NCI-H526 treated with DMSO at 0.1 percent for 48 hours (cell line): ENCODE data around the gene CRKL.

Experiments
- DNase-seq: peaks from one replicate; lab custom pipeline; 2025; lab: John Stamatoyannopoulos, UW

Gene CRKL

DNA sequence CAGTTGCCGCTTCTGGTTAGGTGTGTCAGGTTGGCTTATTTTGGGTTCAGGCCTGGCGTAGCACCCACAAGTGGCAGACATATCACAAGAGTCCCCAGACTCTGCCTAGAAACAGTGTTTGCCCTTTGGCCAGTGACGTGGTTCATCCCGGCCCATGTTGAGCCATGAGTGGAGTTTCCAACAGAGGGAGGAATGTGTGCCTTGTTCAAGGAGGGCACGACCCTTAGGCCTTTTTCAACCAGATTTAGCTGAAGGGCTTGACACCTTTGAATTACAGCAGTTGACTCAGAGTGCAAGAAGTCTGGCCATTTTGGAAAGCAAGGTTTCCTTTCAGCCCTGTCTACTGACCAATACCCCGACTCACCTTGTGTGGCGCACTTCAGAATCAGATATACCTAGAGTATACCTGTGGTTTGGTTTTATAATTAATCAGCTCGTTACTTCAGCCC, 34.7 kb downstream of the CRKL start:
- no peak for DNase-seq

DNA sequence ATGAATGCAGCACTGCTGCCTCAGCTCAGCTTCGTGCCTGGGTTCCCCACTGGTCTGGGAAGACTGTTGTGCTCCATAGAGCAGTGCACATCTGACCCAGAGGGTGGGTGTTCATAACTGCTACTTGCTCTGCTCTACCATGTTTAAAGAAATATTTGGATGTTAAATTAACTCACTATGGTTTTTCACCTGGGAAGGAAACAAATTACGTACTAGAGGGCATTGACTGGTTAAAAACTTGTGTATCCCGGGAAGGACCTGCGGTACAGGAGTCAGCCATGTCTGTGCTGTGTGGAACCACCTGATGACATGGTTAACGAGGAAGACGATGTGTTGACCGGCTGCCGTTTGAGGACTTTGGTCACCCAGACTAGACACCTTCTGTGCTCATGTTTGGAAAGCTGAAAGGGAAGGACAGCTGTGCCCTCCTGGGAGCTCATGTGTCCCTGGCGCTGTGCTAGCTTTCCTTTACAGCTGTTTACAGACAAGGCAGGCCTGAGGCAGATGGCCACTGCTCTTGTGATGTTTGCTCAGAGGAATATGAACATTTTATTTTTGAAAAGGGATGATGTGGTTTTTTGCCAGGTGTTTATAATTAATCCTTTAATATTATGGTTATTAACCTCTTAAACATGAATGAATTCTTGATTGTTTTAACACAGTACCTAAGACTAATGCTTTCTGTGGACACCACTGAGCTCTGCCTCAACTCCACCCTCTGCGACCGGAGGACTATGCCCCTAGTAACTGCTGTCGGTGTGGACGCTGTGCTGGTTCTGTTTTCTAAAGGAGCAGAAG, 35.5 kb downstream of the CRKL start:
- no peak for DNase-seq

DNA sequence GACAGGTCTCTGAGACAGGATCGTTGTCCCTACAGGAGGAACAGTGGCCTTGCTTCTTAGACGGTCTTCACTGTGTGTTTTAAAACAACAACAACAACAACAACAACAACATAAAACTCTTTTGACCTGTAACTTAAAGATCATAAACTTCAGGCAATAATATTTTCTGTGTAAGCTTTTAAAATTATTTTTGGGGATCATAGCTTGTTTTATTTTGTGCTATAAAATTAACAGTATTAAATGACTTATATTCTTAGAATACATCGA, 36.1 kb downstream of the CRKL start:
- DNase-seq = no peak

DNA sequence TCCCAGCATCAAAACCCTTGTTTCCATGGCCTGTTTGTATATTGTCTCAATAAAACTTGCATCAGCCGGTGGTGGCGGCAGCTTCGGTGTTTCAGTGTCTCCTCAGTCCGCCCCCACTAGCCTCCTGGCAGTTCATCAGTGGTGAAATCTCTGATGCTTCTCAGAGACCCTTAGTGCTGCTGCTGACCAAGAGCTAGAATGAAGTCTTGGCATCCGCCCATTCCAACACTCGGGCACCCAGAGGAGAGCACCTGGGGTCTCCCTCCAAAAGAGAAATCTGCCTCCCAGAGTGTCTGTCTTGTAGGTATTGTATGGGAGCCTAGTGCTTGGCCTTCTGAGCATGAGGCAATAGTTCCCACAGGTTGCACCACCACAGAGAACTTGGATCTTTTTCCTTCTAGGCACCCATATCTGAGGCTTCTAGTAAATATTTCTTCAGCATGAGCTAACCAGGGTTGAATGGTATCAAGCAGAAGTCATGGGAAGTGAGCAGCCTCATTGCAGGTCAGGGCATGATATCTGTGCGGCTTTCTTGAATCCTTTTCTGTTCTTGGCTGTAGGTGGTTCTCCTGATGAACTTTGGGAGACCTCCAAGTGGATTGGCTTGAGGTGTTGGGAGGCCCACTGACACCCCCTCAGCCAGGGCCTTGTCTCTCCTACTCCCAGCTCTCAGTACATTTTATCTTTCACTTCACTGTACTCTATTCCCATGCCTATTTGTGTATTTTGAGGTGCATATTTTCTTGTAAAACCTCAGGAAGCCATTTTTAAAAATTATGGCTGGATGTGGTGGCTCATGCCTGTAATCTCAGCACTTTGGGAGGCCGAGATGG, 36.7 kb downstream of the CRKL start:
- no peak for DNase-seq

DNA sequence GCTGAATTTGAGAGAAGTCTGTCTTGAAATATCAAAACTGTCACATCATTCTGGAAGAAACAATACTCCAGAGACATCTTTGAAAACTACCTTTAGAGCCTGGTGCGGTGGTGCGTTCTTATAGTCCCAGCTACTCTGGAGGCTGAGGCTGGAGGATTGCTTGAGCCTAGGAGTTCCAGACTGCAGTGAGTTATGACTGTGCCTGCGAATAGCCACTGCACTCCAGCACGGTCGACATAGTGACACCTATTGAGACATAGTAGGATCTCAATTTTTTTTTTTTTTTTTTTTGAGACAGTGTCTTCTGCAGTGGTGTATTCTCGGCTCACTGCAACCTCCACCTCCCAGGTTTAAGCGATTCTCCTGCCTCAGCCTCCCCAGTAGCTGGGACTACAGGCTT, 38.3 kb downstream of the CRKL start:
- DNase-seq = no peak

DNA sequence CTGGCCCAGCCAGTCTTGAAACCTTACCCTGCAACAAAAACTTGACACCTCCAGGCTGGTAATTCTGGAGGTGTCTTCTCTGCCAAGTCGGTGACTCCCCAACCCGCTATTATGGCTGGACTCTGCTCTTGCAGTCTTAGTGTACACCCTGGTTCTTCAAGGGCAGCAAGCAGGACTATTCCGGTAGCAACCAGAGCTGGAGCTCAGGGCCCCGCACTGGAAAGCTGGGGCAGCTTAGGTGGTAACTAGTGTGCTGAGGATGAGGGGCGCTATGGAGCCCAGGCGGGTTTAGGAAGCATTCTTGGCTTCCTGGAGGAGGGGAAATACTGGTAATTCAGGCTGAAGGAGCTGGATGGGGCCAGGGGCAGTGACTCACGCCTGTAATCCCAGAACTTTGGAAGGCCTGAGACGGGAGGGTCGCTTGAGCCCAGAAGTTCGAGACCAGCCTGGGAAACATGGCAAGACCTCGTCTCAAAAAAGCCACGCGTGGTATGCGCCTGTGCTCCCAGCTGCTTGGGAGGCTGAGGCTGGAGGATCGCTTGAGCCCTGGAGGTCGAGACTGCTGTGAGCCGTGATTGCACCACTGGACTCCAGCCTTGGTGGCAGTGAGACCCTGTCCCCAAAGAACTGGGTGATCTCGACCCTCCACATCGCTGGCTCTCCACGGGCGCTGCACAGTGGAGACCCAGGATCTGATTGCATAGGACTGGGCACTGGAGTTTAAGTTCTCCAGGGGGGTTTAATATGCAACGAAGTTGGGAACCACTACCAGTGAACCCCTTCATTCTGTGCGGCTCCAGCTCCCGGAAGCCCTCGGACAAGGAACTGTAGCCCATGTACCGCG, 39.3 kb downstream of the CRKL start:
- DNase-seq = no peak

DNA sequence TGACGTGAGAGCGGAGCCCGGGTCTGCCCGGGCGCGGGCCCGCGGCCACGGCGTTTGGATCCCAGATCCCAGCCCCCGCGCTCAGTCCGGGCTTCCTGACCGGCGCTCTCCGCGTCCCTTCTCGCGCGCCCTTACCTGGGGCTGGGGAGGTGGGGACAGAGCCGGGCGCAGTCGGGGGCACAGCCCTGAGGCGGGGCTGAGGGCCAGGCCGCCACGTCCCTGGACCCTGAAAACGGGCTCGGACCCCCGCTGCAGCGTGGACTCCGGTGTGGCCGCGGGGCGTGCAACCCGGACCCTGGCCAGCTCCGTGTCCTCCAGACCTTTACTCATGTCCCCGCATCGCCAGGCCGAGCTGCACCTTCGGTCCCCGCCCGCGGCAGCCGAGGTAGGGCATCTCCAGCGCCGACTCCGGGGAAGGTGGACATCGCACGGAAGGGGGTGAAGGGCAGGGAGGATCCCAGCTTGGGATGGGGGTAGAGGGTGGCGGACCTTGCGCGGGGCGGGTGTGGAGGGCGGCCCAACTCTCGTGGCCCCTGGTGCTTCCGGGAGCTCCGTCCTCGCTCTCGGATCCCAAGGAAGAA, 40.0 kb downstream of the CRKL start:
- DNase-seq = no peak

DNA sequence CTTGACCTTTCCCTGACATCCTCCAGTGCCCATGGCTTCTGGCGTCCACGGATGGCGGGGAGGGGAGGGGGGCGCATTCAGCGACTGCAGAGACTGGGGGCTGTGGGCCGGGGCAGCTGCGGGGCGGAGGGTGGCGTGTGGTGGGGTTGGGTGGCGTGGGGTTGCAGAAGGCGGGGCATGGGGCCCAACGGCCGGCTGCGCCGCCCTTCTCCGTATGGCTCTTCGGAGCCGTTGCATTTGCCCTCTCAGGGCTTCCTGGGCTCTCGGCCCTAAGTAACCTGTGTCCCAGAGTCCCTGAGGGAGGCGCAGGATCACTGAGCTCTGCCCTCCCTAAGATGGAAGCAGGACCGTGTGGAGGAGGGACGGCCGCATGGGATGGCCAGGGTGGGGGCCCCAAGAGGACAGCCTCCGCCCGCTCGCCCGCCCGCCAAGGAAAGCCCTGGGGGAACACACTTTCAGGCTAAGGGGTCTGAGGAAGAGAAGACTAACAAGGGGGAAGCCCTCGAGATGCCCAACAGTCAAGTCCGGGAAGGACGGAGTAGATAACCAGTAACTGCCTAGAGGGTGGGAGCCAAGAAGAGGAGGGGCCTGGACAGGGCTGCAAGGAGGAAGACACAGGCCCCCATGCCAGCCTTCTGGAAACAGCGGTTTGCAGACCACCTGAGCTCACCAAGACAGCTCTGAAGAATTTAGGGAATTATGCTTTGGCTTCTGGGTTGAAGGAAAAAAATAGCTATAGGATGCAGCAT, 40.6 kb downstream of the CRKL start:
- DNase-seq = no peak

DNA sequence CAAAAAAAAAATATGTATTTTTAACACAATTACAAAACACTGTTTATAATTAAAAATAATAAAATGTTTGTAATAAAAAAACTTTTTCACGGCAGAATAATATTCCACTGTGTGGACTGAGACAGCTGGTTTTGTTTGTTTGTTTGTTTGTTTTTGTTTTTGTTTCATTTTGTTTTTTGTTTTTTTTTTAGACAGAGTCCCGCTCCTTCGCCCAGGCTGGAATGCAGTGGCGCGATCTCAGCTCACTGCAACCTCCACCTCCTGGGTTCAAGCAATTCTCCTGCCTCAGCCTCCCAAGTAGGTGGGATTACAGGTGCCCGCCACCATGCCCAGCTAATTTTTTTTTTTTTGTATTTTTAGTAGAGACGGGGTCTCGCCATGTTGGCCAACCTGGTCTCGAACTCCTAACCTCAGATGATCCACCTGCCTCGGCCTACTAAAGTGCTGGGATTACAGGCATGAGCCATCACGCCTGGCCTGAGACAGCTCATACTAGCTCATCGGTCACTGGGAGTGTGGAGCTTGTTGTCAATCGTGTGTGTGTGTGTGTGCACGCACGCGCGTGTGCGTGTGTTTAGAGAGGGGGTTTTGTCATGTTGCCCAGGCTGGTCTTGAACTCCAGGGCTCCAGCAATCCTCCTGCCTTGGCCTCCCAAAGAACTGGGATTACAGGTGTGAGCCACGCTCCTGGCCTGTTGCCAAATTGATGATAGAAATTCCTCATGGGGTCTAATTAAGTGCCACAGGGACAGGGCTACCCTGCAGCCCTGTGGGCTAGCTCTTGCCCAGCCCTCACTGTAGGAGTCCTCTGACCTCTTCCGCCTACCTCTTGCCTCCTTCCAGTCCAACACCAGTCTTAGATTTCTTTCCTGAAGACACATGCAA, 42.6 kb downstream of the CRKL start:
- no peak for DNase-seq

DNA sequence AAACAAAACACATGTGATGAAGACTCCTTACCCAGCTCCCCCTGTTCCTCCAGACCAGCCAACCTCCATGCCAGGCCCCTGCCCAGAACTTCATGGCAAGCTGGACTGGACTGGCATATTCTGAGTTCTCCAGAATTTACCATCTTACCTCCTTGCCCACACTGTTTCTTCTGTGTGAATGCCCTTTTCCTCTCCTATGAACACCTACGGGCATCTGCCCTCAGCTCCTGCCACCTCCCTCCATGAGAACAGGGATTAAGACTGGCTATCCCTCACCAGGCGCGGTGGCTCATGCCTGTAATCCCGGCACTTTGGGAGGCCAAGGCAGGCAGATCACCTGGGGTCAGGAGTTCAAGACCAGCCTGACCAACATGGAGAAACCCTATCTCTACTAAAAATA, 43.4 kb downstream of the CRKL start:
- no peak for DNase-seq

DNA sequence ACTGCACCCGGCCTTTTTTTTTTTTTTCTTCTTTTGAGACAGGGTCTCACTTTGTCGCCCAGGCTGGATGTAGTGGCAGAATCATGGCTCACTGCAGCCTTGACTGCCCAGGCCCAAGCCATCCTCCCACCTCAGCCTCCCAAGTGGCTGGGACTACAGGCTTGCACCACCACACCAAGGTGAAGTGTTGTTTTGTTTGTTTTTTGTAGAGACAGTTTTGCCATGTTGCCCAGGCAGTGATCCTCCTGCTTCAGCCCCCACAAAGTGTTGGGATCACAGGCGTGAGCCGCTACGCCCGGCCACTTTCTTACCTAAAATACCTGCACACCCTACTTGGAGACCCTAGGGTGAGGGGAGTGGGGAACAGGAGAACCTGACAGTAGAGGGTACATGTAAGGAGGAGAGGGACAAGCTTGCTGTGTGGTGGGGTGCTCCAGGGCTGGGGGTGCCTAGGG, 45.3 kb downstream of the CRKL start:
- no peak for DNase-seq

DNA sequence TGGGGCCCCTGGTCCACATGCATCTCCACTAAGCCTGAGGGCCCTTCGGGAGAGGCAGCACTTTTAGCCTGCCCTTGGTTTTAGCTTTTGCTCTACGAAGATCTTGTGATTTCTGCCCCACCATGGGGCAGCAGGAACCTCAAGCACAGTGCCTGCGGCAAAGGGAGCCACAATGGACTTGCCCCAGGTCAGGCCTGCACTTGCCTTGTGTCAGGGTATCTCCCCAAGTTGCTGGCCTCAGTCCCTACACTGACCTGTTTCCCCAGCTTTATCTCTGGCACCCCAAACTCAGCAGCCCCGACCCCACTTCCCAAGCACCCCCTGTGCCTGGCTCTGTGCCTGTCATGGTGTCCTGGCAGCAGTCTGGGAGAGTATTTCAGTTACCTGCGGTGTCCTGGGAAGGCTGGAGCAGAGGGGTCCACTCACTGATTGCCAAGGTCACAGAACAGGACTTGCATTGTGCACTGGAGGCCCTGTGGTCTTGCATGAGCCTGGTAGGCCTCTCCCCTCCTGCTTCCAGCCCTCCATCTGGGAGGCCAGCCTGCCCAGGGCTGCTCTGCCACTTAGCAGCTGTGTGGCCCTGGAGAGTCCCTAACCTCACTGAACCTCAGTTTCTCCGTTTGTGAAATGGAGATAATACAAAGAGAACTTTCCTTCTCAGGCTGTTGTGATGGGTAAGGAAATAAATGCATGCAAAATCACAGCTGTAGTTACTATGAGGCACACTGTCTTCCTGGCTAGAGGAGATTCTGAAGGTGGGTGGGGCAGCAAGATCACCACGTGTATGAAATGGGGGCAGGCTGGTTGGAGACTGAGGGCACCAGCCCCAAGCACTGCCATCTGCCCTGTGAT, 46.2 kb downstream of the CRKL start:
- no peak for DNase-seq

DNA sequence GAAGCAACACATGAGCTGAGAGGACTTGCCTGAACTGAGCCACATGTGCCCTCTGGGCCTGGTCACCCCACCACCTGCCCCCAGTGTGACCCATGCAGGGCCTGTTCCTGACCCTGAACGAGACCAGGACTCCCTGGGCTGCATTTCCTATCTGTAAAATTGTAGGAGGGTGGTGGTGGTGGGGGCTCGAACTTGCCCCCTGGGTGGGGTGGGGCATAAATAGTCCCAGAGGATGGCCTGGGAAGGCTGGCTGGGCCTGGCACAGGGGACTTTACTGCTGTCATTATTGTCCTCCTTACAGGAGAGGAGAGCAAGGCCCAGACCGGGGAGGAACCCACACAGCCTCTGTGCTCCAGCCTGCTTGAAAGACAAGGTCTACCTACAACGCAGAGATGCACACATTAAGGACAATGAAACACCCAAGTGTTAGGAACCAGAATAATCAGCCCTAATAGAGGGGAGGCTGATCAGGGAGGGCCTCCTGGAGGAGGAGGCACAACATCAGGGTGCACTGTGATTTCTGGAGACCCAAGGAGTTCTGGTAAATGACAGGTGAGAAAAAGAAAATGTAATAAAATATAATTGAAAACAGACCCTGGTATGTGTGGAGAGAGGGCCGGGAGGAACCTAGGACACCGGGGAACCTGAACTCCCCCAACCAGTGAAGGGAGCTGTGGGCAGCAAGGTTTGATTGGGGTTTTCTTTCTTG, 47.0 kb downstream of the CRKL start:
- DNase-seq = no peak

DNA sequence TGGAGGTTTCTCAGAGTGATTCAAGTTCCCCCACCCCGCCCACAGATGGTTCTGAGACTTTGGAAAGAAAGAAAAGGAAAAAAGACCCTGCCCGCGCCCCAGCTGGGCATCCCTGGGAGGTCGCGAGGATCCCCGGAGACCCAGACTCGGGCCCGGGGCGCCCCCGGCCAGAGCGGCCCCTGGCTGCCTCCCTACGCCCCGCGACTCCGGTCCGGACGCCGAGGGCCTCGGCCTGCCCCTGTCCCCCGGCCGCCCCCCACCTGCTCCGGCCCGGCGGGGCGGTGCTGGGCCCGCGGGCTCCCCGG, 47.5 kb downstream of the CRKL start:
- no peak for DNase-seq

DNA sequence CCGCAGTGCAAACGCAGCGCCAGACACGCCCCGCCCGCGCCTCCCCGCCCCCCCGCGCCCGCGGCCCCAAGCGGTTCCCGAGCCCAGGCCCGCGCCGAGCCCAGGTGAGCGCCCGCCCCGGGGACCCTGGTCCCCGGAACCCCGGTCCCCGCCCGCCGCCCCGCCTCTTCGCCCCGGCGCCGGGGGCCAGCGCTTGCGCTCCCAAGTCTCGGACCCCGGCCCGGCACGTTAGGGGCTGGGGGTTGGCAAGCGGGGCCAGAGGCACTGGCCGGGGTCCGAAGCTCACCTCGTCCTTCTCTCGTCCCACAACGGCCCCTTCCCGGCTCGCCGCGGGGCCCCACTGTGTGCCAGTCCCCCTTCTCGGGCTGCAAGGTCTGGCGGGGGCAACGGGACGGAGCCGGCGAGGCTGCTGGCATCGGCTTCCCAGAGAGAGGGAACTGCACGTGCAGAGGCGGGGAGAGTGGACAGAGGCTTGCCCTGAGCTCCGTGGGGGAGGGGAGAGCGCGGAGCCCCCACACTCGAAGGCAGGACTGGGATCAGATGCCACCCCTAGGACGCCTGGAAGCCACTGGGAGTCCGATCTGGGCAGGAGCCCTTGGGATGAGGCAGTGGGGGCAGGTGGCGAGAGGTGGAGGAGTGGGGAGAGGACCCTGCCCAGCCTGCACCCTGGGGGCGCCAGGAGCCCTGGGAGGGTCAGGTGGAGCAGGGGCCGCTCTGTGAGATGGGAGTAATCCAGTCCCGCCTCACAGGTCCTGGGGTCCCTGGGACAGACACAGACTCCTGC, 48.1 kb downstream of the CRKL start:
- DNase-seq = no peak

DNA sequence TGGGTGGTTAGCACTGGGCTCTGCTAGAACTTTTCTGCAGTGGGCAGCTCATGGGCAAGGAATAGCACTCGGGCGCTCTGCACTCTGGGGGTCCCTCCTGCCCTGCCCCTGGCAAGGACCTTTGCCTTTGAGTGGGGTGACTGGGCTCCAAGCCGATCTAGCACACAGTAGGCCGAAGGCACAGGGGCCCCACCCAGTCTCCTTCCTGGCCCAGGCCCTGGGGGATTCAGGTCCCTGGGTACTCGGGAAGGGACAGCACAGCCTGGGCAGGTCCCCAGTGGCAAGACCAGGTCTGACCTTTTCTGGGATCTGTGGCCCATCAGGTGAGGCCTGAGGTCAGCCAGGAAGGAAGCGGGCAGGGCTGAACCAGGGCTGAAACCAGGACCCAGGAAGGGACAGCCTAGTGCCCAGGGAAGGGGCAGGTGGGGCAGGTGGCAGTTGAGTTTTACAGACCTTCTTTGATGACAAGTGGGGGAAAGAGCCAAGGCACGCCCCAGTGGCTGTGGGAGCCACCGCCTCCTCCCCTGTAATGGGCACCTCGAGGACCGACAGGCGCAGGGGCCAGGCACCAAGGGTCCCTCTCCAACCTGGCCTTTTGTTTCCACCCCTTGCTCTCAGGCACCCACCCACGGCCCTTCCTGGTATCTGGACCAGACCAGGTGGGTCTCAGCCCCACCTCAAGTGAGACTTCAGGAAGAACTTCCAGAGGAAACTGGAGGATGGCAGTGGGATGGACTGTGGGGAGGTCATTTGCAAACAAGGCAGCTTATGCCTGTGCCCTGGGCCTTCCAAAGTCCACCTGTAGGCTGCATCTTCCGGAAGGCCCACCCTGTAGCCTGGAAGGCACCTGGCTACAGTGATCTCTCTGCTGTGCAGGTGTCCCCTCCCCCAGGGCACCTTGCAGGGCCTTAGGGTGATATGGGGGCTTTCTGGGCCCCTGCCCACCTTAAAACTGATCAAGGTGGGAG, 49.0 kb downstream of the CRKL start:
- DNase-seq = no peak
